AG04450 (cell line): ENCODE data around the gene ANKRD10. TPM values are rescaled to one million over a fixed set of nuclear protein-coding genes. Genes with fewer than 3 reads are reported as not detected.
"Not testable (repeated sequence)": the region's sequence is repeated elsewhere in the genome, so short reads cannot be mapped to it uniquely, and the experiment has no call there.

ENCODE experiments used
- CTCF ChIA-PET: fragments of 300-600, 350-600 bp; formaldehyde crosslinking; extraction: SDS; loops from one replicate; lab custom pipeline; 2022; ENCODE audit warnings: antibody characterized with exemption, inconsistent platforms; lab: Charles Lee
- POLR2A ChIA-PET: fragments of 350-600 bp; formaldehyde crosslinking; extraction: SDS; loops from one replicate; lab custom pipeline; 2021; ENCODE audit warnings: antibody characterized with exemption, inconsistent platforms; lab: Yijun Ruan, JAX
- DNase-seq: peaks from one replicate; pipeline ENCODE4 v3.0.0-alpha.2; 2011; ENCODE audit warnings: low read depth, low spot score
- H3K27ac ChIP-seq: one replicate; pipeline ENCODE4 v1.5.1; 2012; ENCODE audit warnings: low read depth, low read length, control low read depth
- H3K27me3 ChIP-seq: one replicate; pipeline ENCODE4 v1.6.0; 2012; ENCODE audit warnings: low read length; ENCODE audit not compliant: control insufficient read depth, insufficient read depth
- H3K4me3 ChIP-seq: 2 replicates; pipeline ENCODE4 v1.5.1; 2011; ENCODE audit warnings: mild to moderate bottlenecking, low read depth, low read length, control low read depth
- H3K9me3 ChIP-seq: 2 replicates; pipeline ENCODE4 v1.5.1; 2012; ENCODE audit warnings: low read length; ENCODE audit not compliant: control insufficient read depth, insufficient read depth
- polyA plus RNA-seq: library from polyadenylated mRNA; depleted of rRNA; stranded (reverse); fragments of >200 nt; gene quantifications from 2 replicates; pipeline ENCODE4 v1.2.3, GENCODE V29; 2011
- TF ChIP-seq, protein P1 (sequence below): IDR thresholded peaks from 2 replicates; pipeline ENCODE4 v1.5.1; 2011; ENCODE audit warnings: low read depth, low read length, control low read depth, inconsistent platforms

Gene ANKRD10
- polyA plus RNA-seq, 1 experiment: 105 TPM

DNA sequence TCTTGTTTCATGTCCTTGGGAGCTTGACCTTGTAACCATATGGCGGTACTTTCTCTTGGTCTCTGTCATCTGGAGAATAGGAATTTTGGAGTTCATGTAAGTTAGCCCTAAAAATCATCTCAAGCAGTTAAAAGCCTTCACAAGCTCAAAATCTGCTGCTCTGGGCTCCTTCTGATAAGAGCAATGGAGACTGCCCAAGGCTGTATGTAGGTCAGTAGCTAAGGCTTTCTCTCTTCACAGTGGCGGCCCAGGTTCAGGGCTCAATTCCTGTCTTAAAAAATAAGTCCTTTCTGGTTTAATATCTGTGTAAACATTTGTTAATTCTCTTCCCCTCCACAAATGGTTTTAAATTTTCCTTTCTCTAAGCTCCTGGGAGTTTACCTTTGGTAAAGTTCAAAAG is 45.3 kb upstream of the ANKRD10 start:
- ChIA-PET CTCF (interaction anchor here (1.8 kb wide), 2 partner anchors 45 to 108 kb away, joined by 9 read pairs; partner anchors contain the start of gene ANKRD10), POLR2A (interaction anchor here (0.7 kb wide), 1 partner anchor 2000 kb away, joined by 7 read pairs; no protein-coding TSS in a partner anchor)
- DNase-seq: no peak
- Histone ChIP-seq H3K27ac (no peak overlapping the region), H3K27me3 (no peaks in the 10 kb centered on the region), H3K4me3 (no peak overlapping the region), H3K9me3 (peaks cover 9% of the 10 kb centered on the region)
- TF ChIP-seq, protein P1, sequence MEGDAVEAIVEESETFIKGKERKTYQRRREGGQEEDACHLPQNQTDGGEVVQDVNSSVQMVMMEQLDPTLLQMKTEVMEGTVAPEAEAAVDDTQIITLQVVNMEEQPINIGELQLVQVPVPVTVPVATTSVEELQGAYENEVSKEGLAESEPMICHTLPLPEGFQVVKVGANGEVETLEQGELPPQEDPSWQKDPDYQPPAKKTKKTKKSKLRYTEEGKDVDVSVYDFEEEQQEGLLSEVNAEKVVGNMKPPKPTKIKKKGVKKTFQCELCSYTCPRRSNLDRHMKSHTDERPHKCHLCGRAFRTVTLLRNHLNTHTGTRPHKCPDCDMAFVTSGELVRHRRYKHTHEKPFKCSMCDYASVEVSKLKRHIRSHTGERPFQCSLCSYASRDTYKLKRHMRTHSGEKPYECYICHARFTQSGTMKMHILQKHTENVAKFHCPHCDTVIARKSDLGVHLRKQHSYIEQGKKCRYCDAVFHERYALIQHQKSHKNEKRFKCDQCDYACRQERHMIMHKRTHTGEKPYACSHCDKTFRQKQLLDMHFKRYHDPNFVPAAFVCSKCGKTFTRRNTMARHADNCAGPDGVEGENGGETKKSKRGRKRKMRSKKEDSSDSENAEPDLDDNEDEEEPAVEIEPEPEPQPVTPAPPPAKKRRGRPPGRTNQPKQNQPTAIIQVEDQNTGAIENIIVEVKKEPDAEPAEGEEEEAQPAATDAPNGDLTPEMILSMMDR: no peak

DNA sequence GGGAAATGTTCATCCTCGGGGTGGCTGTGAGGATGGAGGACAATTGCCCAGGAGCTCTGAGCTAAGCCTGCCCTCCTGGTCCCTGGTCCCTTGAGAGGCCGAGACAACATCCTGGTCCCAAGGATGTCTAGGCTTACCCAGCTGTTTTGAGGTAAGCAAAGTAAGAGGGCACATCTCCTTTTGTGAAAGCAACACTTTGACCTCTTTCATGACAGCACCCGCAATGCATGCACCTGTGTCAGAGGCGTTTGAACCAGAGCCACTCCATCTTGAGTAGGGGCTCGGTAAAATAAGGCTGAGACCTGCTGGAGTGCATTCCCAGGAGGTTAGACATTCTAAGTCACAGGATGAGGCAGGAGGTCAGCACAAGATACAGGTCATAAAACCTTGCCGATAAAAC is 43.1 kb upstream of the ANKRD10 start:
- ChIA-PET CTCF (interaction anchor here (1.5 kb wide), 1 partner anchor 18 kb away, joined by 5 read pairs; no protein-coding TSS in a partner anchor), POLR2A (interaction anchor here (1.3 kb wide), 1 partner anchor 43 kb away, joined by 3 read pairs; no protein-coding TSS in a partner anchor)
- Histone ChIP-seq H3K27me3 (no peaks in the 10 kb centered on the region), H3K4me3 (no peak overlapping the region), H3K27ac (no peak overlapping the region), H3K9me3 (peaks cover 8% of the 10 kb centered on the region; the same call in 1 of the 2 replicates)
- no peak for DNase-seq
- TF ChIP-seq, protein P1: no peak

DNA sequence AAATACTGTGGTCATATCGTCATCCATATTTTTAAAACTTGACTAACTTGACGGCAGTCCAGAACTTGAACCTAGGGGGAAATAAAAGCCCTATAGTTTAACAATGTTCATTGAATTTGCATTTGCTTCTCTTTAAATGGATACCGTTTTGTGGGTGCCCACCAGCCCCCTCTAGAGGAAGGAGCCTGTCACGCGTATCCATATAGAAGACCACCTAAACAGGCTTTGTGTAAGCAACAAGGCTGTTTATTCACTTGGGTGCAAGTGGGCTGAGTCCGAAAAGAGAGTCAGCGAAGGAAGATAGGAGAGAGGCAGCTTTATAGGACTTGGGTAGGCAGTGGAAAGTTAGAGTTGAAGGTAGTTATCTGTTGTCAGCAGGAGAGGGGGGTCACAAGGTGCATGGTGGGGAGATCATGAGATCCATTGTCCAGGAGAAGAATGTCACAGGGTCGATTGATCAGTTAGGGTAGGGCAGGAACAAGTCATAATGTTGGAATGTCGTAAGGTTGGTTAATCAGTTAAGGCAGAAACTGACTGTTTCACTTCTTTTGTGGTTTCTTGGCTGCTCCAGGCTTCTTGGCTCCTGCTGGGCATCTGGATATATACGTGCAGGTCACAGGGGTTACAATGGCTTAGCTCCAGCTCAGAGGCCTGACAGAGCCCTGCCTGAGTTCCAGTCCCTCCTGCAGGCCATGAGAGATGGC is 42.5 kb upstream of the ANKRD10 start:
- H3K27ac ChIP-seq: peak overlapping the region; percentile 34
- no peaks in the 10 kb centered on the region for H3K27me3 ChIP-seq
- CTCF ChIA-PET: interaction anchor here (1.5 kb wide), 1 partner anchor 18 kb away, joined by 5 read pairs; no protein-coding TSS in a partner anchor
- H3K4me3 ChIP-seq: no peak overlapping the region
- DNase-seq: no peak
- TF ChIP-seq, protein P1: peak; percentile 45
- peaks cover 7% of the 10 kb centered on the region; the same call in 1 of the 2 replicates for H3K9me3 ChIP-seq
- POLR2A ChIA-PET: interaction anchor here (1.3 kb wide), 1 partner anchor 42 kb away, joined by 3 read pairs; no protein-coding TSS in a partner anchor

DNA sequence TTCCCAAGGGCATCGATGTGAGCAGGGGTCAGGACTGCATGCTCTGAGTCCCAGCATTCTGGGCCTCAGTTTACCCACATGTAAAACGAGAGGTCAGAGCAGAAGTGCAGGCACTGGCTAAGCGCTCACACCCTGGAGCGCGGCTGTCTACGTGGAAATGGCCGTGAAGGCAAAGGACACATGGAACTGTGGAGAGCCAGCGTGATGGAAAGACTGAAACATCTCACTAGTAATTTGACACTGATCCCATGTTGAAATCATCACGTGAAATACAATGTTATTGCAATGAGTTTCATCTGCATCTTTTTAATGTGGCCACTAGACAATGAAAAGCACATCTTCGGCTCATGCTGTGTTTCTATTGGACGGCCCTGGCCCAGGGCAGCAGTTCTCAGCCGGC is 41.3 kb upstream of the ANKRD10 start:
- H3K27me3 ChIP-seq, CTCF ChIA-PET, H3K27ac ChIP-seq, POLR2A ChIA-PET, H3K9me3 ChIP-seq, H3K4me3 ChIP-seq, DNase-seq: not testable (repeated sequence)

DNA sequence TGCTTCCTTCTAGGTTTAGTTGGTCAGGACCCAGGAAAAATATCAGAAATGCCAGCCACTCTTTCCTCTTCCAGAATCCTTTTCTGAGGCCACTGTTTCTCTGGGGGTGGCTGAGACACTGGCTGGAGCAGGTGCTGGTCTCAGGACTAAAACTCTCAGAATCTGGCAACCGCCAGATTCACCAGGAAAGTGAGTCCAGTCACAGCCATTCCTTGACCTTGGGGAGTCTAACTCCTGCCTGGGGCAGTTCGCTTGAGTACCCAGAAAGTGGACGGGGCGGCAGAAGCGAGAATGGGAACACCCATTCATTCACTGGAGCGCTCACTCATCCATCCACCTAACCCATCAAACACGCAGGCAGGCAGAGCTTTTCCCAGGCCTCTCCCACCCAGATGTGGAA is 40.7 kb upstream of the ANKRD10 start:
- H3K27me3 ChIP-seq, H3K4me3 ChIP-seq, CTCF ChIA-PET, DNase-seq, H3K9me3 ChIP-seq: not testable (repeated sequence)
- H3K27ac ChIP-seq: peak overlapping the region; percentile 98
- POLR2A ChIA-PET: interaction anchor here (1.5 kb wide), 1 partner anchor 40 kb away, joined by 8 read pairs; the partner anchor contains the start of gene ANKRD10

DNA sequence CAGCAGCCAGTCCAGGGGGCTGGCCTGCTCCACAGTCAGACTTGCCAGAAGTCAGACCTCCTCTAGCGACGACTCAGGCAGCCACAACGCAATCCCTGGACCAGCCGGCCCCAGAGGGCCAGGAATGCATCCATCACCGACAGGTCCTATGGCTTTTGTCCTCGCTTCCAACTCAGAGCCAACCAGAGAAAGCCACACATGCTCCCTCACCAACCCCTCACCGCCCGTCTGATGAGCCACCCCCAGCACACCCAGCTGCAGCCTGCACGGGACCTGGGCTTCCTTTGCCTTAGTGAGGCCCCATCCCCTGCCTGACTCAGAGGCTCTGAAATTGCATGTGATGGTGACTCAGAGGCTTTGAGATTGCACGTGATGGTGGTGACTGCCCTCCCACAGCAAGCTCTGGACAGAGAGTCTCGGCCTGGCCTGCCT is 40.2 kb upstream of the ANKRD10 start:
- H3K27ac ChIP-seq: peak overlapping the region; percentile 99
- H3K27me3 ChIP-seq, CTCF ChIA-PET, H3K4me3 ChIP-seq, H3K9me3 ChIP-seq: not testable (repeated sequence)
- DNase-seq: peak; percentile 96
- POLR2A ChIA-PET: interaction anchor here (1.5 kb wide), 1 partner anchor 40 kb away, joined by 8 read pairs; the partner anchor contains the start of gene ANKRD10

DNA sequence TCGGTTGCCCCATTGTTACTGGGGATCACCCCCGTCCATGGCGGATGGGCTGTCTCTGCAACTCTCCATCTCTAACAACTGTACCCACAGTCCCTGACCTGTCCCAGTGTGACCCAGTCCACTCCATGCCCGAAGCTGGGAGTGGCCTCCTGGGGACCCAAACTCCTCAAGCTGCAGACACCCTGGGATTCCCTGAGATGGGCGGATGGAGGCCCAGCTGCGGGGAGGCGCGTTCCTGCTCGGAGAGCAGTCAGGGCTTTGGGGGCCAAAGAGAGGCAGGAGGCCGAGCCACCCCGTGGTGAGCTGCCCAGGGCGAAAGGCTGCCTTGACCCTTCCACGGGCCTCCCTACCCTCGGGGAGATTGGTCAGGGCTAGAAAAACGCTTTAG is 39.7 kb upstream of the ANKRD10 start:
- not testable (repeated sequence) for H3K9me3 ChIP-seq, H3K4me3 ChIP-seq, H3K27me3 ChIP-seq, DNase-seq
- peak overlapping the region; percentile 99 for H3K27ac ChIP-seq
- ChIA-PET CTCF (interaction anchor here (0.6 kb wide), 1 partner anchor 39 kb away, joined by 3 read pairs; no protein-coding TSS in a partner anchor), POLR2A (interaction anchor here (1.5 kb wide), 1 partner anchor 39 kb away, joined by 8 read pairs; the partner anchor contains the start of gene ANKRD10)
